Measurements from ENCODE around the gene HPD.
"Not testable (repeated sequence)": the region's sequence is repeated elsewhere in the genome, so short reads cannot be mapped to it uniquely, and the experiment has no call there.

The HPD gene

GRCh38 chr12:121861636-121862254 lies 3.1 kb upstream of the HPD start:
- DNase-seq: peak; percentile 86

- not testable (repeated sequence) for DNase-seq
Observed at GRCh38 chr12:121860699-121861098, 2.0 kb upstream of the HPD start.

DNA sequence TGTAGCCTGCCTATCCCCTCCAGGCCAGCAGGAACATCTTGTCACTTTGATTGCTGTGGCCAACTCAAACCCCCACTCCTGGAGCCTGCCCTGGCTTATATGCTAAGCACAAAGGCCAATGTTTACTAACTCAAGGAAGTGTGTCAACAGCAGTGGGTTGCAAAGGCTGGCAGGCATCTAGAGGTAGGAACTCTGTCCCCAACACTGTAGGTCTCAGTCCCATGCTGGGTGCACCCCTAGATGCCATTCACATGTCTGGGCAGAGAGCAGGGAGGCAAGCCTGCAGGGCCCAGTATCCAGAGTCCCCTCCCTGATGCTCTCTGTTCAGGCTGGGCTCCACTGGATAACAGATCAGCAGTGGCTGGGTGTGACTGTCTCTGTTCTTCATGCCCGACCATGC lies 1.6 kb upstream of the HPD start:
- no peak for DNase-seq

DNA sequence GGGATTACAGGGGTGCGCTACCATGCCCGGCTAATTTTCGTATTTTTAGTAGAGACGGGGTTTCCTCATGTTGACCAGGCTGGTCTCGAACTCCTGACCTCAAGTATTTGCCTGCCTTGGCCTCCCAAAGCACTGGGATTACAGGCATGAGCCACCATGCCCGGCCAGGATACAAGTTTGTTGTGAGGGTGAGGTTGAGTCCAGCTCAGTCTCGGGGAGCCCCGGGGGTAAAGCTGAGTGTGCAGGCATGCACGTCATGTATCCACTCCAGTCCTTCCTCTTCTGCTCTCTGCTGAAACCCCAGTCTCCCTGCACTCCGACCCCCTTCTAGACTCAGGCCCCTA lies 369 bp downstream of the HPD start:
- no peak for DNase-seq

DNA sequence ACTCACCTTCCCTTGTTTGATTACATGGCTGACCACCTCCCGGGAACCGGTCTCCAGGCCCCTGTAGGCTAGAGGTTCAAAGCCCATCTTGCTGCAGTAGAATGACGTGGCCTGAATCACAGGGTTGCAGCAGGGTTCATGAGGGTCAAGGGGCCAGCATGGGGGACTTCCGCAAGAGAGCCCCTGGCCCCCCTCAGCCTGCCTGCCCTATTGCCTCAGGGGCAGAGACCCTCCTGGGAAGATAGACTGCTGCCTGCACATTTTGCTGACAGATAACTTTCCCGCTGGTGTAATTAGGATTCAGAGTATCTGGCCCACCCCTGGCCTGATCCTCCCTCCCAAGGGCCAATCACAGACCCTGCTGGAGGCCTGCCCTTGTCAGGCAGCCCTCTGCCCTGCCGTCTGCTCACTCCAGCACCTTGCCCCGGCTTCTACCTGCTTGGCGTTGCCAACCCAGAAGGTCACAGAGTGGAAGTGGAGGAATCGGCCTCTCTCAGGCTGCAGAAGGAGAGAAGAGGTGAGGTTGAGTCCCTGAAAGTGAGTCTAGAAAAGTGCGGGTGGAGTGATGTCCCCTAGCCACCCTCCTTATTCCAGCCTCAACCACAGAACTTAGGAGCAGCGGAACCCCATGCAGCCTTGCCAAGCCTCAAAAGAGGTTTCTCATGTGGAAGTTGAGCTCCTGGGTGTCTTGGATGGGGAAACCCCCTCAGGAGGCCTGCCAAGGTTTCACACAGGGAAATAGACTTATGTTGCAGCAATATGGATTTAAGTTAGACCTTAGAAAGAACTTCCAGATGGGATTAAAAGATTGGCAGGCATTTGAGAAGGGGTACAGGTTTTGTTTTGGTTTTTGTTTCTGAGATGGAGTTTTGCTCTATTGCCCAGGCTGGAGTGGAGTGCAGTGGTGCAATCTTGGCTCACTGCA lies 1.1 kb downstream of the HPD start:
- DNase-seq: no peak

GRCh38 chr12:121852392-121852791 lies 6.3 kb downstream of the HPD start:
- not testable (repeated sequence) for DNase-seq

DNA sequence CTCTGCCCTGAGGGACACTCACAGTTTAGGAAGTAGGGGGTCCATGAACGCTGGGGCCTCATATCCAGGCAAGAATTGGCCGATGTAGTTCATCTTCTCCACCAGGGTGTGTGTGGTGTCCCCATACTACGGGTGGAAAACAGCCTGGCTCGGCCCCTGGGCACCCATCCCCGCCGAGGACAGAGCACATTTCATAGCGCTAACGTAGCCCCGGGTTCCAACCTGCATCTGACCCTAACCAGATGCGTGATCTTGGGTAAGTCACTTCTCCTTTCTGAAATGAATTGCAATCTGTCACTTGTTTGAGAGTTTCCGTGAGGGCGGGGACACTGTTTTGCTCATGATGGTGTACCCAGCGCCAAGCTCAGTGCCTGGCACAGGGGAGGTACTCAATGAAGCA lies 9.0 kb downstream of the HPD start:
- no peak for DNase-seq

DNA sequence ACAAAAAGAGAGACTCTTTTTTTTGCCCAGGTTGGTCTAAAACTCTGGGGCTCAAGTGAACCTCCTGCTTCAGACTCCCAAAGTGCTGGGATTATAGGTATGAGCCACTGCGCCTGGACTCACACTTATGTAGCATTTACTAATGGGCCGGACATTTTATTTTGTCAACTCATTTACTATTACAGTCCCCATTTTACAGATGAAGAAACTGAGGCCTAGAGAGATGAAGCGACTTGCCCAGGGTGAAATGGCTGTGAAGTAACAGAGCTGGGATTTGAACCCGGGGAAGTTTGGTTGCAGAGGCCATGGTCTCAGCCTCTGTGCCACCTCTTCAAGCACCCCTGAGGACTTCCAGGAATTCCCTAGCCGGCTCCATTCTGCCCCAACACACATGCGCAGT lies 9.4 kb downstream of the HPD start:
- no peak for DNase-seq

GRCh38 chr12:121845701-121846100 lies 13.0 kb downstream of the HPD start:
- DNase-seq: no peak

DNA sequence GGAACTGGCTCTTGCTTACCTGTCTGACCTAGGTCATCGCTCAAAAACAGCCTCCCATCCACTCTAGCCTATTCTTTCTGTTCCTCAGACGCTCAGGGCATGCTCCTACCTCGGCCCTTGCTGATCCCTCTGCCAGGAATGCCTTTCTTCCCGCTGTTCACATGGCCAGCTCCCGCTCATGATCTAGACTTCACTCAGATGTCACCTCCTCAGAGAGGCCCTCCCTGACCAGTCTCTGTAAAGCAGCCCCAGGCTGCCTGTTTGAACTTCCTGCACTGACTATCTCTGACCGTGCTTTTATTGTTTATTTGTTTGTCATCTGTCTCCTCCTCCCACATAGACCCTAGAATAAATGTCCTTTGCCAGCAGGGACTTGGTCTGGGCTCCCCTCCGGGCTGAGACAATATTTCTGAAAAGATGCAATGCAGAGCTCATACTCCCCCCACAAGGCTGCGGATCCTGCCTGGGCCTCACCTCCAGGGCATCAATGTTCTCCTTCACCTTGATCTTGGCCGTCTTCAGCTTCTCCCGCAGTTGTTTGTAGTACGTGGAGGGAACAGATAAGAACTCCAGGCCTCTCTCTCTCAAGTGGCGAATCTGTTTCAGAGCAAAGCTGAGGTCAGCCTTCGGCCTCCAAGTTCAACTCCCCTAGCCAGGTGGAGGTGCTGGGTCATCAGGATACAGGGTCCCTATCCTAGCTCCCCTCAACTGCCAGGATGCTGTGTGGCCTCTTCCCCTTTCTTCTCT lies 15.2 kb downstream of the HPD start:
- DNase-seq: peak; percentile 86

DNA sequence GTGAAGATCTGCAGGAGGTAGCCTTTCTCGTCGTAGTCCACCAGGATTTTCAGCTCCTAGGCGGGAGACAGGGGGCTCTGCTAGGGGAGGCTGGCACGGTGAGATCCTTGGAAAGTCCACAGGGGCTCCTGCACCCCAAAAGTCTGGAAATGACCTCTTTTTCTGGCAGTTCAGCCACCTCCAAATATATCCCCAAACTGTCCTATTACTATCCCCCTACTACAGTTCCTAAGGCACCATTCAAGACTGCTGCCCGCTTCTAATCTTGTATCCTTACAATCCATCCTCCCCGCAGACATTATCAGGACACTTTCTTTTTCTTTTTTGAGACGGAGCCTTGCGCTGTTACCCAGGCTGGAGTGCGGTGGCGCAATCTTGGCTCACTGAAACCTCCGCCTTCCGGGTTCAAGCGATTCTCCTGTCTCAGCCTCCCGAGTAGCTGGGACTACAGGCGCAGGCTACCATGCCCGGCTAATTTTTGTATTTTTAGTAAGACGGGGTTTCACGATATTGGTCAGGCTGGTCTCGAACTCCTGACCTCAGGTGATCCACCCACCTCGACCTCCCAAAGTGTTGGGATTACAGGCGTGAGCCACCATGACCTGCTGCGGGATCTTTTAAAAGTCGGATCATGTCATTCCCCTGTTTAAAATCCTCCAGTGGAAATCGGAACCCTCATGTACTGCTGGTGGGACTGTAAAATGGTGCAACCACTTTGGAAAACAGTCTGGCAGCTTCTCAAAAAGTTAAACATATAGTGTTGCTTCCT lies 18.5 kb downstream of the HPD start:
- no peak for DNase-seq

DNA sequence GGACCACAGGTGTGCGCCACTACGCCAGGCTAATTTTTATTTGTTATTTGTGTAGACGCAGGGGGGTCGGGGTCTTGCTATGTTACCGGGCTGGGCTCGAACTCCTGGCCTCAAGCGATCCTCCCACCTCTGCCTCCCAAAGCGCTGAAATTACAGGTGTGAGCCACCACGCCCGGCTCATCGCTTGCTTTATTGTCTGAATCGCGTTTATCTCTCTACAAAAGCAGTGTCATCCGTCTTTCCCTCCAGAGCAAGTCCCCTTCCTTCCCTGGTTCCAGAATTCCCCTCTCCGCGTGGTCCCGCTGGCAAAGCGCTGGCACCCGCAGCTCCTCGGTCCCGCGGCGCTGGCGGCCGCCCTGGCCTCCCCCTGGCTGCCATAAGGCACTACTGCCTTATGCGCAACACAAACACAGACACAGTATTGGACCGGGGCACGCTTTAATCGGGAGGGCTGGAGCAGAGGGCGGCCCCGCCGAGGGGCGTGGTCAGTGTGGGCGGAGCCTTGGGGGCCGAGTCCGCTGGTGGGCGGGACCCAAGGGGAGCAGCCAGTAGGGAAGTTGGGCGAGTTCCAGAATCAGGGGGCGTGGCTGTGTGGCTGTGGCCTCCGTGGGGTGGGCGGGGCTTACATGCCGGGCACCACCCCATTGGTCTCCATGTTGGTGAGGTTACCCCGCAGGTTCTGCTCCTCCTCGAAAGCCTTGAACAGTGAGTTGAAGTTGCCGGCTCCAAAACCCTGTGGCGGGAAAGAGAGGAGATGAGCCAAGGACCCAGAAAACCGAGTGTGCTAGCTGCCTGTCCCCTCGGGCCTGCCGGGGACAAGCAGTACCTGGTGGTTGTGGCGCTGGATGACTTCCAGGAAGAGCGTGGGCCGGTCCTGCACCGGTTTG lies 19.3 kb downstream of the HPD start:
- DNase-seq: peak; percentile 100

DNA sequence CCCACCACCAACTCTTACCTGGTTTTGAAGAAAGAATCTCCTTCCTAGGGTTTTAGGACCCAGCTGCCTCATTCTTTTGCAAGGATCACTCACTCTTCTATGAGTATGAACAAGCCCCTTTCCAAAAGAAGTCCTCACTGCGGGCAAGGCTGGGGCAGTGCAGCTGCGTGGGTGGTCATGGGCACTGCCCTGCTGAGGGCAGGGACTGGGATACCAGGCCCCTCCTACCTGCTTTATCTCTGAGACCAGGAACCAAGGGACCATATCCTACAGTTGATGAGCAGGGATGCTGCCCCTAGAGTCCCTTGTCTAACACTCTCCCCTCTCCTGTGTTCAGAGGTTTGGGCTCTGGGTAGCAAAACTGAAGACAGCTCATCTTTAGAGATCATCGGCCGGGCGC lies 20.5 kb downstream of the HPD start:
- DNase-seq: no peak

- no peak for DNase-seq
Observed at GRCh38 chr12:121837680-121838079, 21.0 kb downstream of the HPD start.

GRCh38 chr12:121831571-121832245 lies 27.0 kb downstream of the HPD start:
- DNase-seq: no peak

DNA sequence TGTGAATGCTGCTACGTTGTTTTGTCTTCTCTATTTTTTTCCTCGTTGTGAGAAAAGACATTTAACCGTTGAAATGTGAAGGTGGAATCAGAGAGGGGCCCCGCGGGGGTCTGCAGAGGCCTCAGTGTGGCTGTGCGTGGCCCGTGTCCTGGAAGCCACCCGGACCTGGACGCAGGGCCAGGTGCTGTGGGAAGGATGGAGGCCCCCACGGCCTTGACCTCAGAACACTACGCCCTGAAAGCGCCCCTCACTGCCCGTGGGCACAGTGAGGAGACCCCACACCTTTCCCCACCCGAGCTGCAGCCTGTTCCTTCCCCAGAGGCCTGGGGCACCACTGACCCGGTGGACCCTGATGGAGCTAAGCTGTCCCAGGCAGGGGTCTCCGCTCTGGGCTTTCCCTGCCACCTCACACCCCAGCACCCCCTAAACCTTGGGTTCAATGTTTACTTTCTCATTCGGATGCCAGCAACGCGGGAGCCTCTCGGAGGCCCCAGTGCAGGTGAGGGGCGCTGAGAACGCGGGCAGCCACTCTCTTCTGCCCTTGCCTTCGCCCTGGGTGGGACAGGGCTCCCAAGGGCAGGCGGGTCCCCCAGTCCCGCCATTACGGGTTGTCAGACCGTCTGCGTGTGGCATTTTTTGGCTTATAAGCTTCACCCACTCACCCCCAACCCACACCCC lies 27.9 kb downstream of the HPD start:
- DNase-seq: no peak

DNA sequence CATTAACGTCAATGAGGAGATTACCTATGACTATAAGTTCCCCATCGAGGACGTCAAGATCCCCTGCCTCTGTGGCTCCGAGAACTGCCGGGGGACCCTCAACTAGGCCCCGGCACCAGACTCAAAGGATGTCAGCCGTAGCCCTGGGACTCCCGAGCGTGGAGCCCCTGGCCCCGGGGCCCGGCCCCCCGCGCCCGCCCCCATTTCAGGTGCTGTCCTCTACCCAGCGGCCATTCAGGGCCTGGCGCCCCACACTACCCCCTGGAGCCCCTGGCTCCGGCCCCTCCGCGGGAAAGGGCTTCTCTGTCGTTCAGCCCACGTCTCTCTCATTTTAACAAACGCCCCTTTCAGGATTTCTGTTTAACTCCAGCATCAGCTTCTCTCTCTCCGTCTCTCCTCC lies 28.5 kb downstream of the HPD start:
- DNase-seq: no peak

DNA sequence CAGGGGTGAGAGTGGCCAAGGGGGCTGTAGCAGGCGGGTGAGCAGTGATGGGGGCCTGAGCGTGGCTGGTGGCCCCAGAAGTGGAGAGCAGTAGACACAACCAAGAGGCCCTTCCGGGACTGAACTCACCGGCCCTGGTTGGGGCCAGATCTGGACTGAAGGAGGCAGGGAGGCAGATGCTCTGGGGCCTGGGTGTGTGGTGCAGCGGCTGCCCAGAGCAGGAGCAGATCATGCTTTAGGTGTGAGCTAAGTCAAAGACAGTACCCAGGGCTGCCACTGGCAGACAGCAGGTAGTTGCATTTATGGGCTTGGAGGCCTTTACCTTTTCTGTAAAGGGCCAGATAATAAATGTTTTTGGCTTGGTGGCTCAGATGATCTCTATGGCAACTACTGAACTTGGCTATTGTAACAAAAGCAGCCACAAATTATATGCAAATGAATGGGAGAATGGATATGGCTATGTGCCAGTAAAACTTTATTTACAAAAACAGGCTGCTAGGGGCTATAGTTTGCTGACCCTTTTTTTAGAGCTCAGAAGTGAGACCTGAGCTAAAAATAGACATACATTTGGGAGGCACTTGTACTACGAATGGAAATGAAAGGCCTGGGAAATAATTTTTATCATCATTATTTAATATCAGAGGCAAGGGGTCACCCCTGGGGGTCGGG lies 29.3 kb downstream of the HPD start:
- no peak for DNase-seq

GRCh38 chr12:121828826-121829225 lies 29.8 kb downstream of the HPD start:
- DNase-seq: no peak

- DNase-seq: no peak
Observed at GRCh38 chr12:121828306-121828705, 30.4 kb downstream of the HPD start.
